GM10248 (cell line): ENCODE data around the gene MYO16.

Experiments used
- CTCF ChIA-PET: fragments of 300-600 bp; sonication (Branson Sonifier 250); formaldehyde crosslinking; extraction: SDS; loops from one replicate; lab custom pipeline; 2021; ENCODE audit warnings: antibody characterized with exemption; lab: Yijun Ruan, JAX
- POLR2A ChIA-PET: fragments of 350-650 bp; sonication (Branson Sonifier 250); formaldehyde crosslinking; extraction: SDS; loops from one replicate; lab custom pipeline; 2020; ENCODE audit warnings: antibody characterized with exemption; lab: Yijun Ruan, JAX
- DNase-seq: peaks from one replicate; pipeline ENCODE4 v3.0.0; 2012; ENCODE audit errors: extremely low spot score
- CTCF ChIP-seq: IDR thresholded peaks from 2 replicates; pipeline ENCODE4 v1.5.1; 2012; ENCODE audit warnings: mild to moderate bottlenecking, low read depth; ENCODE audit errors: extremely low read depth, missing control alignments, control extremely low read depth

Gene MYO16

GRCh38 chr13:109146393-109146792, 517.0 kb downstream of the MYO16 start:
- POLR2A ChIA-PET = no interaction called here
- no peak for TF ChIP-seq CTCF
- CTCF ChIA-PET = interaction anchor here (0.7 to 1.3 kb wide), 3 partner anchors 11 to 156 kb away, joined by 3 to 4 read pairs (median 3); no protein-coding TSS in a partner anchor

DNA sequence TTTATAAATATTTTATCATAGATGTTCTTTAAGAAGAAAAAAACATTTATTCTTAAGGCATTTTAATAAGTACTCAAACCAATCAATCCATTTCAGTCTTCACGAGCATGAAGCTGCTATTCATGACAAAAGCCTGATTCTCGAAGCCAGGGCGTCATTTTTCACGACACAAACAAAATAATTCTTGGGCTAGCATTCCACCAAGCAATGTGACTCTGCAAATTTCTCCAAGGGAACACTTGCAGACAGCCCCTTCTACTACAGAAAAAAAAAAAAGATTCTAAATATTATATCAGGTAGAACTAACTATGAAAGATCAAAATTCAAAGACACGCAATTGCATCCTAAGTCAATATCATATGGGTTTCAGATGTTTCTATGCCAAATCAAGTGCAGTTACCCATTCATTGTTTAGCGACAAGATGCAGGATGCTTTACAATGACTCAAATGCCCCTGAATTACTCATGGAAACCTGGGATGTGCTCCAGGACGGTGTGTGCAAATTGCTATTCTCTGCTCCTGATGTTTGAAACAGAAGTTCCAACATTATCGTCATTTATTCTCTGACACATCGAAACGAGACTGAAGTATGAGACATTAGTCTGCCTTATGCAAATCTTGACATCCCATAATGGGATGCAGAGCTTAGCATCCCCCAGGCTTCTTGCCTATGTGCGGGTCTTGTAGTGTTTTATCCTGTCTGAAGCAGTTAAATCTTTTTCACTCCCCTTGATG, 517.7 kb downstream of the MYO16 start:
- no peak for TF ChIP-seq CTCF
- DNase-seq = no peak
- ChIA-PET POLR2A (no interaction called here), CTCF (interaction anchor here (1.1 to 1.3 kb wide), 2 partner anchors 51 to 155 kb away, joined by 3 to 4 read pairs; no protein-coding TSS in a partner anchor)

More at GRCh38 chr13:109146393-109146792, 517.0 kb downstream of the MYO16 start:
- no peak for DNase-seq

DNA sequence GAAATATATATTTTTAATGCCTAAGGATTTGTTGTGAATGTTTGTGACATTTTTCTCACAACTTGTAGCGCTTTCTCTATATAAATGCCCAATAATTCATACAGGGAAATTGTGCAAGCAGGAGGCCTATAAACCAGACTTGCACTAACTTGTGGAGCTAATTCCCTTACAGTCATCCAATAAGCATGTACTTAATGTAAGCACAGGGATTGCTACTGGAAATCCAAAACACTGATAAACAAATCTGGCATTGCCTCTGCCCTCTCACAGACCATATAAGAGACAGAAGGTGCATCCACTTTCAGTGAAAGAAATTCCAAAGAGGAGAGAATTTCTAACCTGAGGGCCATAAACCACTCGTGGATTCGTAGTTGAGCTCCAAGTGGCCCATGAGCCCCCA, 518.8 kb downstream of the MYO16 start:
- ChIA-PET POLR2A (no interaction called here), CTCF (interaction anchor here (1.1 to 1.4 kb wide), 5 partner anchors 8 to 50 kb away, joined by 3 to 6 read pairs (median 5); no protein-coding TSS in a partner anchor)
- no peak for DNase-seq
- TF ChIP-seq CTCF = no peak

DNA sequence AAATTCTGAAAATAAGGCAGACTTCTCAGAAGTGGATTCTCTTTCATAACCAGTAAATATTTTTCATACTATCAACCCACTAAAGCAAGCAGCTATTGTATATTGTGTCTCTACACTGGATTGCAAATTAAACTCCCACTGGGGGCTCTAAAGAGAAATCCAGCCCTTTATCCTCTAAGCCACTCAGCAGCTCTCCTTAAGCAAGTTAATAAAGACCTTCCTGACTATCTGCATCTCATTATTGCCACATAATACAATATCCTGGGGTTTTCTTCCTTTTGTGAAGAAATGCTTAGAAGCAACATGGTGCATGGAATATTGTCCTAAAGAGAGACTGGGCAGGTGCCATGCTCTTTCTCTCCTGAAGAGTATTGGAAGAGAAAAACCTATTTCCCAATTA, 521.3 kb downstream of the MYO16 start:
- POLR2A ChIA-PET = no interaction called here
- no peak for DNase-seq
- TF ChIP-seq CTCF = no peak
- CTCF ChIA-PET = interaction anchor here (1.0 to 3.4 kb wide), 2 partner anchors 11 to 21 kb away, joined by 3 to 9 read pairs; no protein-coding TSS in a partner anchor

DNA sequence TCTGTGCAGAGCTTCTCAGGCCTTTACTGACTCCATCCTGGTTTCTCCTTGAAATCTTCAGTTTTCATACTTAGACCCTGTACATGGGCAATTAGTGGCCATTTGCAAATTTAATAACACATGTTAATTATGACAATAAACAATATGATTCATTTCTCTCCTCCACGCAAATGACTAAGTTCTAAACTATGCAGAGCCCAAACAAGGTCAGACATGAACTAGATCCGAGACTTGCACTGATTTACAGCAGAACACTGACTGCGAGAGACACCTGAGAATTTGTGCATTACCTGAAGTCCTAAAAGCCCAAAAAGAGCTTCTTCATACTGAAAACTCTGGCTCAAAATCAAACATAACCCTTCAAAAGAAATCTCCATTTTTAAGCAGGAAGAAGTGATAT, 521.8 kb downstream of the MYO16 start:
- POLR2A ChIA-PET = no interaction called here
- TF ChIP-seq CTCF = no peak
- CTCF ChIA-PET = interaction anchor here (3.4 kb wide), 1 partner anchor 11 kb away, joined by 9 read pairs; no protein-coding TSS in a partner anchor
- no peak for DNase-seq

- ChIA-PET CTCF (interaction anchor here (3.4 kb wide), 1 partner anchor 10 kb away, joined by 9 read pairs; no protein-coding TSS in a partner anchor), POLR2A (no interaction called here)
- no peak for DNase-seq
- TF ChIP-seq CTCF = no peak
Measured at GRCh38 chr13:109151696-109152095, 522.3 kb downstream of the MYO16 start.
